A549 (cell line): ENCODE data around the gene ITGB2.

ENCODE experiments used
- PBX3 ChIP-seq: IDR thresholded peaks from 2 replicates; pipeline ENCODE4 v1.6.1; 2012
- POLR2A ChIP-seq: IDR thresholded peaks from 2 replicates; pipeline ENCODE4 v1.6.1; 2012; ENCODE audit warnings: mild to moderate bottlenecking, low read length
- TF ChIP-seq, protein P1 (sequence below): fragments of >200 bp; sonication (Bioruptor Twin); formaldehyde crosslinking; IDR thresholded peaks from 3 replicates; pipeline ENCODE4 v1.5.1; 2016

- TF ChIP-seq, protein P1, sequence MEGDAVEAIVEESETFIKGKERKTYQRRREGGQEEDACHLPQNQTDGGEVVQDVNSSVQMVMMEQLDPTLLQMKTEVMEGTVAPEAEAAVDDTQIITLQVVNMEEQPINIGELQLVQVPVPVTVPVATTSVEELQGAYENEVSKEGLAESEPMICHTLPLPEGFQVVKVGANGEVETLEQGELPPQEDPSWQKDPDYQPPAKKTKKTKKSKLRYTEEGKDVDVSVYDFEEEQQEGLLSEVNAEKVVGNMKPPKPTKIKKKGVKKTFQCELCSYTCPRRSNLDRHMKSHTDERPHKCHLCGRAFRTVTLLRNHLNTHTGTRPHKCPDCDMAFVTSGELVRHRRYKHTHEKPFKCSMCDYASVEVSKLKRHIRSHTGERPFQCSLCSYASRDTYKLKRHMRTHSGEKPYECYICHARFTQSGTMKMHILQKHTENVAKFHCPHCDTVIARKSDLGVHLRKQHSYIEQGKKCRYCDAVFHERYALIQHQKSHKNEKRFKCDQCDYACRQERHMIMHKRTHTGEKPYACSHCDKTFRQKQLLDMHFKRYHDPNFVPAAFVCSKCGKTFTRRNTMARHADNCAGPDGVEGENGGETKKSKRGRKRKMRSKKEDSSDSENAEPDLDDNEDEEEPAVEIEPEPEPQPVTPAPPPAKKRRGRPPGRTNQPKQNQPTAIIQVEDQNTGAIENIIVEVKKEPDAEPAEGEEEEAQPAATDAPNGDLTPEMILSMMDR: no peak
- TF ChIP-seq POLR2A (no peak), PBX3 (no peak)
Observed at GRCh38 chr21:44908908-44909307, 11.8 kb downstream of the ITGB2 start.
